CD4-positive, alpha-beta T cell treated with Interleukin-21 for 1 hour (primary cell): ENCODE measurements around the gene RPL10A.

Source experiments
- DNase-seq: peaks from one replicate; pipeline ENCODE4 v3.0.0-alpha.2; 2020

Gene RPL10A

DNA sequence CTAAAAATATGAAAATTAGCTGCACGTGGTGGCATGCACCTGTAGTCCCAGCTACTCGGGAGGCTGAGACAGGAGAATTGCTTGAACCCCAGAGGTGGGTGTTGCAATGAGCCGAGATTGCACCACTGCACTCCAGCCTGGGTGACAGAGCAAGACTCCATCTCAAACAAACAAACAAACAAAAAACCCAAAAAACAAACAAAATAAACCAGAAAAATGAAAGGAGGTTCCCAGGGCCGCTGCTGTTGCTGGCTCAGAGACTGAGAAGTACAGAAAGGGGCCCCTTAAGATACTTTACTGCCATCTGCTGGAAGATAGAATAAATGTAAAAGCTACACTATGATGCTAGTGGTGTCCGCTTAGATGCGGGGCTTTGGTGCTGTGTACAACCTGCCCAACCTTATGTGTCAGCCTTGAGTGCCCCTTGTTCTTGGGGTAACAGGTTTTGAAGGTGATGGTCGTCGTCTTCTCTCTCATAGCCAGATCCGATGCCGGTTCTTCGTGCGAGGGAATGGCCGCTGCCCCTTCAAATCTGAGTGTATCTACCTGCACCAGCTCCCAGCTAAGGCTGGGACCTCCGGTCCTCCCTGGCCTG, 18.8 kb upstream of the RPL10A start:
- peak; percentile 82 for DNase-seq

DNA sequence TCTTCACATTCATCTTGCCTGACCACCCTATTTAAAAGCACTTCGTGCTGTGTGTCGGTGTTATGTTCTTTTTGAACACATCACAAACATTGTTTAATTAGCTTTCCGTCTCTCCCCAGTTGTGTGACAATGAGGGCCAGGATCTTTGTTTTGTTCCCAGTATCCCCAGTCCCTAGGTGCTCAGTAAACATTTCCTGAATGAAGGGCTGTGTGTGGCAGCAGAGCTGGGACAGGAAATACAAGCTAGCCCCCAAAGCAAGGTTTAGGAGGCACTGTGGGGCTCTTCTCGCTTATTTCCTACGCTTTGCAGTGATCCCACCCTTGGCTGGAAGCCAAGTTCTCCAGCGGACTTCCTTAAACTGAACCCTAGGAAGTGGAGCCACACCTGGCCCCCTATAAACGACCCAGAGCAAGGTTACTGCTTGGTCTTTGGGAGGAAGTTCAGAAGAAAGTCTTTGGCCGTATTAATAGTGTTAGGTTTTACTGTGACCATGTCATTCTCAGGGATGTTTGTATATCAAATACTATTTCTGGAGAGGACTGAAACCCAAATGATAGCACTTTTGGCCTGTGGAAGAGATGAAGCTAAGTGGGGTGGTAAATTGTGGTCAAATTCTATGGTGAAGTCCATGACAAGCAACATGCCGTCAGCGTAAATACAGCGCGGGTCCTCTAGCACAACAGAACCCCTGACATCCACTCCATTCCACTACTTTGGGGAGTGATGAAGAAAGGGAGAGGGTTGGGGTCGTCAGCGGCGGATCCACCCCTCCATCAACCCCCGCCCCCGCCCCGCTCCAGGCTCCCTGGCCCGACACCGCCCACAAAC, 16.6 kb upstream of the RPL10A start:
- no peak for DNase-seq

DNA sequence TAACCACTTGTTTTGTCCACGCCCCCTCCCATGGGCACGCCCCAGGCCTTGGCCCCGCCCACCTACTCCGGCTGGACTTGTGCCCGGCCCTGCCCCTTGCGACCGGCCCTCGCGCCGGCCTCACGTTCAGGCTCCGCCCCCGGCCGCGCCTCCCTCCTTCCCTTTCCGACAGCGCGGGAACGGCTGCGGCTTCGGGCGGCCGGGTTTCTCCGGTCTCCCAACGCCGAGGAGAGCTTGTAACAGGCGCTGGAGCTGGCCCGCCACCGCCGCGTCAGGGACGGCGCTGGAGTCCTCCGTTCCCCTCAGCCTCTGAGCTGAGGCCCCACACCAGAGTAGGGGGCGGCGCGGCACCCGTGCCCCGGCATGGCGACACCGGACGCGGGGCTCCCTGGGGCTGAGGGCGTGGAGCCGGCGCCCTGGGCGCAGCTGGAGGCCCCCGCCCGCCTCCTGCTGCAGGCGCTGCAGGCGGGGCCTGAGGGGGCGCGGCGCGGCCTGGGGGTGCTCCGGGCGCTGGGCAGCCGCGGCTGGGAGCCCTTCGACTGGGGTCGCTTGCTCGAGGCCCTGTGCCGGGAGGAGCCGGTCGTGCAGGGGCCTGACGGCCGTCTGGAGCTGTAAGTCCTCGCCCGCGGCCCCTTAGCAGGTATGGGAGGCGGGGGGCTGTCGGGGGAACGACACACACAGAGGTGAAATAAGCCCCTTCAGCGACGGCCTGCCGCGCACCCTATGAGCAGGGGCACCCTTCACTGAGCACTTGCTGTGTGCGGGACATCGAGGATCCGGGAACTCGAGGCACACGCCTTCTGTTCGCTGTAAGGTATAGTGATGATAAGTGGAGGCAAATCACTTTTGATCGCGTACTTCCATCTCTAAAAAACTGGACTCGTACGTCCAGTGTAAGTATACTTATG, 15.8 kb upstream of the RPL10A start, which contains the start of gene FANCE:
FANCE (plus strand) TSS at position 156 of the 908 bp plus-strand sequence; CDS start at position 364, 208 bp downstream.
- DNase-seq = peak; percentile 94

- DNase-seq = no peak
Observed at GRCh38 chr6:35453236-35453635, 15.0 kb upstream of the RPL10A start.

- no peak for DNase-seq
Observed at GRCh38 chr6:35454391-35455110, 13.7 kb upstream of the RPL10A start.

GRCh38 chr6:35457907-35458306, 10.3 kb upstream of the RPL10A start:
- no peak for DNase-seq

DNA sequence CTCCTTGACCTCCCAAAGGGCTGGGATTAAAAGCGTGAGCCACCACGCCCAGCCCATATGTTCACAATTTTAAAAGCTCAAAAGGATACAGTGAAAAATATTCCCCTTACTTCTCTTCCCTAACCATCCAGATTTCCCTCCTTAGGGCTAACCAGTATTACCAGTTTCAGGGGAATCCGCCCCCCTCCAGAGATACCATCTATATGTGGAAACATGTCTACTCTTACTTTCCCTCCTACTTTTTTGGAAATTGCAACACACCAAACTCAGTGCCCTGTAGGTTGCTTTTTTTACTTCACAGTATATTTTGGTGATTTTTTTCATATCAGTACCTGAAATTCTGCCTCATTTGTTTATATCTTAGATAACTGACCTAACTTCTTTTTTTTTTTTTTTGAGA, 6.9 kb upstream of the RPL10A start:
- no peak for DNase-seq

GRCh38 chr6:35463292-35463691, 4.9 kb upstream of the RPL10A start:
- no peak for DNase-seq

DNA sequence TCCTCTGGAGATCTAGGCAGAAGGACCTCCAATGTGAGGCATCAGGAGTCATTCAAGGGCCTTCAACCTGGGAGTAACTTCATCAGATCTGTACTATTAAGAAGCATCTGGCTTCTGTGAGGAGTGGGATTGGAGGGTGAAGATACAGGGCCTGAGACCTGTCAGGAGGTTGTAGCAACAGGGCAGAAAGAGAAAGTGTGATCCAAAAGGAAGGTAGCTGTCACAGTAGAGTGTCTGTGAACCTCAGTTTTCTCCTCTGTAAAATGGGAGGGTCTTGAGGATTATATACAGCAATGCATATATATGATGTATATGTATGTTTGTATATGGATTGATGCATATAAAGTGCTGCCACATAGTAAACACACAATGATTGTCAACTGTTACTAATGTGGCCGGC, 2.6 kb upstream of the RPL10A start:
- no peak for DNase-seq

DNA sequence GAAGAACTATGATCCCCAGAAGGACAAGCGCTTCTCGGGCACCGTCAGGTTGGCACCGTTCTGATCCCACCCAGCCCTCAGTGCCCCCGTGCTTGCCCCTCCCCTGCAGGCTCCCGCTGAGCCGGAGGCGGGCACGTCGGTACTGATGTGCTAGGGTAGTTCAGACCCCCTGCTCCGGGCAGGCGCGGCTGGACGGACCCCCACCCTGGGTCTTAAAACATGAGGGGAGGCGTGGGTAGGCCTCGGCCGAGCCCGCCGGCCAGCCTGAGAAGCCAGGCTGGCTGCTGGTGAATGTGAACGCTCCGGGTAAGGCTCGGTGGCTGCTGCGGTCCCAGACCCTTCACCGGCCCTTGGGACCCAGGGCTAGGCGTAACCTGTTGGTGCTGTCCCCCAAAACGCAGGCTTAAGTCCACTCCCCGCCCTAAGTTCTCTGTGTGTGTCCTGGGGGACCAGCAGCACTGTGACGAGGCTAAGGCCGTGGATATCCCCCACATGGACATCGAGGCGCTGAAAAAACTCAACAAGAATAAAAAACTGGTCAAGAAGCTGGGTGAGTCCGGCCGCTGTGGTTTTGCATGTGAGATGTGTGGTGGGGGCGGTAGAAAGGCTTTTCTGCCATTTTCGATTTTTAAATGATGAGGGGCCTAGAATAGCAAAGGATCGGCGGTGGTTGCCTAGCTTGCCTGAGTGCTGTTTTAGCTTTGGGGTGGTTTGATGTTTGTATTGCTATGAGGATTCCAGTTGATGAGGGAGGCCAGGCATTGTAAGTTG, 964 bp downstream of the RPL10A start:
- DNase-seq = no peak

DNA sequence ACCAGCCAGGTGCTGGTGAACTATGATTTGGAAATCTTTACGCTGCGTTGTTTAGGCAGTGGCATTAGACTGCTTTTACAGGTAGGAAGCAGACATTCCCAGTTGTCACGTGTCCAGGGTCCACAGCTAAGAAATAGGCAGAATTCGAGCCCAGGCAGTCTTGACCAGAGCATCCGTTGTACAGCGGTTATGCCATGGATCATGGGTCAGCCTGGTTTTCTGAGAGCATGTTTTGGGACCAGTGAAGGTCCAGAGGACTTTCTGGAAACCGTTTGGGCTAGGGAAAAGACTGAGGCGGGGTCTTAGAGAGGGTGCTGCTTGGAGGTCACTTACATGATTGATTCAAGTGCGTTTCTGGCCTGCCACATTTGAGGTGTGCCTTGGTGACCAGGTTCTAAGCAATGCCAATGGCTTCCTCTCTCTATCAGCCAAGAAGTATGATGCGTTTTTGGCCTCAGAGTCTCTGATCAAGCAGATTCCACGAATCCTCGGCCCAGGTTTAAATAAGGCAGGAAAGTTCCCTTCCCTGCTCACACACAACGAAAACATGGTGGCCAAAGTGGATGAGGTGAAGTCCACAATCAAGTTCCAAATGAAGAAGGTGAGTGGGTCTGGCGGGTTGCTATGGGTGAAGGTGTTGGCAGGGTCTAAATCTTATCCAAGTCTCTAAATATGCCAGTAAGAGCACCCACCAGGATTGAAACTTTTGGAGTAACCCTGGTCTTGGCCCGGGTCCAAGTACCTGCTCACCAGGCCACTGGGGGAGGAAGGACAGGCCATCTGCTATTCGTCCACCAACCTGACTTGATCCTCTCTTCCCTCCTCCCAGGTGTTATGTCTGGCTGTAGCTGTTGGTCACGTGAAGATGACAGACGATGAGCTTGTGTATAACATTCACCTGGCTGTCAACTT, 1.8 kb downstream of the RPL10A start:
- DNase-seq = peak; percentile 38

DNA sequence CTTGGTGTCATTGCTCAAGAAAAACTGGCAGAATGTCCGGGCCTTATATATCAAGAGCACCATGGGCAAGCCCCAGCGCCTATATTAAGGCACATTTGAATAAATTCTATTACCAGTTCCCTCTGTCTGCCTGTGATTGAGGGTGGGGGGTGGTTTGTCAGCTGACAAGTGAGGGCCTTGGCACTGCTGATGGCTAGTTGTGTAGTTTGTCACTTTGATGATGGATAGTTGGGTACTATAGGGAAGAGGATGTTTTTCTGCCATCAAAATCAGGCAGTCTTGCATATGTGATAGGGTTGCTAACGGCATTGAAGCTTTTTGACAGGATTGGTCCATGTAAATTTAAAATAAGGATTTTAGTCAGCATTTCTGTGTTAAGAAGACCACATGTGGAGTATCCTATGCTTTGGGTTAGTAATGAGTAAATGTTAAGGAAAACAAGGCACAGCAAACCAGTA, 2.5 kb downstream of the RPL10A start:
- no peak for DNase-seq

DNA sequence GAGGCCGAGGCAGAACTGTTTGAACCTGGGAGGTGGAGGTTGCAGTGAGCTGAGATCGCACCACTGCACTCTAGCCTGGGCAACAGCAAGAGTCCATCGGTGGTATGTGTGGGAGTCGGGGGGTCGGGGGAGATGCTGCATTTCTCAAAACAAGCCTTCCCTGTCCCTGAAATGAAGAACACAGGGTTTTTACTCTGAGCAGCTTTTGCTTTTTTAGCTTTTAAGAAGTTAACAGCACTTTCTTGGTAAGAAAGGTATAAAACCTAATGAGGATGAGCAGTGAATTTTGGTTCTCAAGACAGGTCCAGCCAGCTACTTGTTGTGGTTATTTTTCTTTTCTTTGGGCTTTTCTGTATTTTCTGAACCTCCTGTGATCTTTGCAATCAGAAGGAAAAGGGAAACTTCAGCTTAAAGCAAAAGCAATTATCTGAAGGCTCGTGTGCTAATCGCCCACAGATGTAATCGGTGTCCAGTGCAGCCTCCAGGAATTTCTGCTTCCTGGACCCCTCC, 3.7 kb downstream of the RPL10A start:
- DNase-seq = no peak

DNA sequence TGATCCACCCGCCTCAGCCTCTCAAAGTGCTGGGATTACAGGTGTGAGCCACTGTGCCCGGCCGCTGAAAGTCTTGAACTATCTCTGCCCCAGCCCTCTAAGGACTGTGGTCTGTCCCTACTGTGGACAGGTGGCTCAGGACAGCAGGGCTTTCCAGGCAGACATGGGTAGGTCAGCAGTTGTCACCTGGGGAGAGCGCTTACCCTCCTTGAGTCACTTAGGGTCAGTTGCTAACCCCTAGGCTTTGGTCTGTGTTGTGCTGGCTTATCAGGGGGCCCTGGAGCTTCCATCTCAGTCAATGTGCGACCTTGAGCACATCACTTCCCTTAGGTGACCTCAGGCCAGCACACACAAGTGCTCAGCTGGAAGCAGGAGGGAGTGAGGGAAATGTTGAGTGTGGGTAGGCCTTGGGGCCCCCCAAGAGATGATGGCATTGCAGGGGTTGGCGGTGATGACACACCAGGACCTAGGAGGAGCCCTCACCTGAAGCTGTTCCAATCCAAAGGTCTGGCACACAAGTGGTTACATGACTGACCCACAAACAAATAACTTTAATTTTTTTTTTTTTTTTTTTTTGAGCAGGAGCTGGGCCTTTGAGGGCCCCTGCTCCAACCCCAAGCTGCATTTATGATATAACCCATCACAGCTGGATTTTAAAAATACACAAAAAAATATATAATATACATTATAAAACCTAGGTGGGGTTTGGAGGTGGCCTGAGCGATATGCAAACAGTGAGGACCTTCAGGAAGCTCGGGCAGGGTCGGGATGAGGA, 5.1 kb downstream of the RPL10A start:
- no peak for DNase-seq

GRCh38 chr6:35473850-35474130, 5.6 kb downstream of the RPL10A start:
- DNase-seq = no peak

DNA sequence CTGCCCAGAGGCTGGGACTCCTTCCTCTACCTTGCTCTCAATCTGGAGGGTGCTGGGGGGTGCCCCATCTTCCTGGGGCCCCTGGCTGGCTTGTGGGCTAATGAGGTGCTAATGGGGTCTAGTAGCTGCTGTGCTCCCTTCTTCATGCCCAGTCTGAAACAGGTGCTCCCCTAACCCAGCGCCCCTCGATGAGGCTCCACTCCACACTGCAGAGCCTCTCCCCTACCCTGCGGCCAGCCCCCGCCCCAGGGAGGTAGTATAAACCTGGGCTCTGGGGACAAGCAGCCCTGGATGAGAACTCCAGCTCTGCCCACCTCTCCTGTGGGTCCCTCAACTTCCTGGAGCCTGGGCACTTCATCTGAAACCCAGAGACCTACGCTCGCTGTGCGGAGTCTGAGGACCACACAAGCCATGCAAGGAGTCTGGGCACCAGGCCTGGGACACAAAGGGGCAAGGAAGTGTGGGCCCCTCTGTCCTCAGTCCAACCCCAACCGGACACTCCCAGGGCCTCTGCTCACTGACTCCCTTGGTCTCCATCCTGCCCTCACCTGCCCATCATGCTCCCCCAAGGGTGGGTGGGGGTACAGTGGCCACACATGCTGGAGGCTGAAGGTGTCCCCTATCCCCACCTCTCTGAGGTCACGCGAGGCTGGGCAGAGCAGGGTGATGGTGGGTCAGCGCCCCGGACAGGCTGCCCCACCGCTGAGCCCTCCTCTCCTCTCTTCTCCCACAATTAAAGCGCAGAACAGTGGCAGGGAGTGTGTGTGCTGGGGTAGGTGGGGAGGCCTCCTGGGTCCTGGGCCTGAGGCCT, 6.1 kb downstream of the RPL10A start:
- DNase-seq = no peak

GRCh38 chr6:35474942-35475570, 6.9 kb downstream of the RPL10A start:
- DNase-seq = no peak

- no peak for DNase-seq
Observed at GRCh38 chr6:35475573-35475972, 7.4 kb downstream of the RPL10A start.

GRCh38 chr6:35476004-35476403, 7.8 kb downstream of the RPL10A start:
- no peak for DNase-seq
